Cardiac muscle cell (in vitro differentiated cells and primary cell): ENCODE measurements around the gene ARID5B. TPM values are rescaled to one million over a fixed set of nuclear protein-coding genes. Genes with fewer than 3 reads are reported as not detected.

Source experiments
- DNase-seq, 2 donors: peaks; one replicate each; pipeline versions ENCODE4 v3.0.0 to v3.0.0-alpha.2; 2010 to 2017; ENCODE audit warnings: low read depth in 1 of 2, low spot score in 1 of 2
- H3K27ac ChIP-seq: fragments of 200-600 bp; sonication (generic); 2 replicates; pipeline ENCODE4 v1.5.1; 2016
- H3K27me3 ChIP-seq: fragments of 200-600 bp; sonication (generic); 2 replicates; pipeline ENCODE4 v1.6.0; 2016; ENCODE audit warnings: control low read depth
- H3K36me3 ChIP-seq: fragments of 200-600 bp; sonication (generic); 2 replicates; pipeline ENCODE4 v1.5.1; 2016; ENCODE audit warnings: control low read depth
- H3K4me1 ChIP-seq: fragments of 200-600 bp; sonication (generic); 2 replicates; pipeline ENCODE4 v1.8.1; 2017; ENCODE audit warnings: low read depth, mild to moderate bottlenecking, mixed run types
- H3K4me3 ChIP-seq: fragments of 200-600 bp; sonication (generic); 2 replicates; pipeline ENCODE4 v1.5.1; 2016; ENCODE audit warnings: mild to moderate bottlenecking
- H3K9me3 ChIP-seq: fragments of 200-600 bp; sonication (generic); 2 replicates; pipeline ENCODE4 v1.5.1; 2017; ENCODE audit warnings: low read depth, mild to moderate bottlenecking, control low read depth
- CTCF ChIP-seq: IDR thresholded peaks from 2 replicates; pipeline ENCODE4 v1.5.1; 2012; ENCODE audit warnings: low read depth, mild to moderate bottlenecking, low read length
- polyA plus RNA-seq: library from polyadenylated mRNA; unstranded; fragments of >200 nt; fragmentation: Nextera tagmentation; extraction: Ambion mirVana; gene quantifications from 2 replicates; pipeline ENCODE4 v1.2.1, GENCODE V29; 2016
- total RNA-seq: library from RNA; depleted of rRNA; stranded (reverse); fragments of >200 nt; gene quantifications from 2 replicates; pipeline ENCODE4 v1.2.3, GENCODE V29; 2016

The ARID5B gene
- total and polyA plus RNA-seq, 2 experiments from 2014 or later = 4.9 to 7.8 TPM

- H3K27me3 ChIP-seq = no peaks in the 10 kb centered on the region
- H3K4me3 ChIP-seq = no peak overlapping the region
- no peaks in the 10 kb centered on the region for H3K36me3 ChIP-seq
- H3K9me3 ChIP-seq = no peaks in the 10 kb centered on the region
- no peak for TF ChIP-seq CTCF
- peaks cover 38% of the 10 kb centered on the region for H3K4me1 ChIP-seq
- DNase-seq = no peak
- H3K27ac ChIP-seq = no peak overlapping the region
These were observed 154.7 kb downstream of the ARID5B start for GRCh38 chr10:62056219-62056618.

DNA sequence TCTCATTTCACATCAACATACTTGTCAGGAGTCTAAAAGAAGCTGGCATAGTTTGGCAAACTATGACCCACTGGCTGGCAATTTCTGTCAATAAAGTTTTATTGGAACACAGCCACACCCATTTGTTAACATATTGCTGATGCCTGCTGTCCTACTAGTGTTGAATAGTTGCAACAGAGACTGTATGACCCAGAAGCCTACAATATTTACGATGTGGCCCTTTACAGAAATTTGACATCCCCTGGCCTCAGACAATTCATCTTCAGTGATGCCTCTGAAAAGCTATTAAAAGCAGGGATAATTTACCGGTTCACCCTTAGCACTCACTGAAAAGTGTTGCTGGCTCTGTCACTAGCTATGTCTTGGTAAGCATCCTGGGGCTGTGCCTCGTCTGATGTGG is 155.2 kb downstream of the ARID5B start:
- Histone ChIP-seq H3K27ac (no peak overlapping the region), H3K9me3 (no peaks in the 10 kb centered on the region), H3K27me3 (no peaks in the 10 kb centered on the region), H3K4me3 (no peak overlapping the region), H3K4me1 (peaks cover 33% of the 10 kb centered on the region), H3K36me3 (no peaks in the 10 kb centered on the region)
- TF ChIP-seq CTCF = no peak
- peak in 1 of 2 donors; percentile 38 for DNase-seq

GRCh38 chr10:62057359-62057758 is 155.9 kb downstream of the ARID5B start:
- no peaks in the 10 kb centered on the region for H3K9me3 ChIP-seq
- H3K4me1 ChIP-seq = peaks cover 32% of the 10 kb centered on the region
- no peak for TF ChIP-seq CTCF
- H3K27me3 ChIP-seq = no peaks in the 10 kb centered on the region
- DNase-seq = peak in 1 of 2 donors; percentile 91
- no peak overlapping the region for H3K27ac ChIP-seq
- no peaks in the 10 kb centered on the region for H3K36me3 ChIP-seq
- H3K4me3 ChIP-seq = no peak overlapping the region

DNA sequence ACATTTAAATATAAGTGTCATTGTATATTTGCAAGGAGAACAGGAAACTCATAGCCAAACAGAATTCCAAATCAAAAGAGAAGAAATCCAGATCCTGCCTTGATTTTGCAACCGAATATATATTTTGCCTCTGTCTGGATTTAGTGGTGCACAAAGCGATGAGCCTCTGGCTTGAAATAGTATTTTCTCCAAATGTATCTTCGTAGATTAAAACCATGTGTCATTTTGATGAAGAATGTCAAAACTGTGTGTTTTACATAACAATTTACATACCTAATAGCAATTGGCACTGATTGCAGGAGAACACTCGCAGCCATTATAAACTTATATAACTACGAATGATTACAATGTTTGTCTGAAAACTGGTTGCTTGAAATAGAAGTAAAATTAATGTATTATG is 156.4 kb downstream of the ARID5B start:
- Histone ChIP-seq H3K27ac (no peak overlapping the region), H3K4me1 (peaks cover 33% of the 10 kb centered on the region), H3K4me3 (no peak overlapping the region), H3K27me3 (no peaks in the 10 kb centered on the region), H3K9me3 (no peaks in the 10 kb centered on the region), H3K36me3 (no peaks in the 10 kb centered on the region)
- no peak for DNase-seq
- no peak for TF ChIP-seq CTCF

DNA sequence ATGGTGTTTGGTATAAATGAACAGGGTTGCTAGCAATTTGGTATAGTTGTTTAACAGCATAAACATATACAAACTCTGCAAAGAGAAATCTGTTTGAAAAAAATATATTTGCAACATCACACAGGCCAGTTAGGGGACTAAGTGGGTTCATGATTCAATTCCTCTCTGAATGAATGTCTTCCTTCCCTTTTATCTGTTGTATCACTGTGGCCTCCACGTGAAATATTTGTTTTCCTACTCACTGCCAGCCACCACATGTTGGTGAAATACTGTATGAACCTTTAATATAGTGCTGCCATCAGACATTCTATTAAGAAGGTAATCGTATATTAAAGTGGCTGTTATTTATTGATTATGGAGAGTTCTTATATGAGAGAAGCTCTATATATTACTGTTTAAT is 157.0 kb downstream of the ARID5B start:
- Histone ChIP-seq H3K9me3 (no peaks in the 10 kb centered on the region), H3K27me3 (no peaks in the 10 kb centered on the region), H3K4me3 (no peak overlapping the region), H3K27ac (no peak overlapping the region), H3K4me1 (peaks cover 33% of the 10 kb centered on the region), H3K36me3 (no peaks in the 10 kb centered on the region)
- TF ChIP-seq CTCF = no peak
- DNase-seq = no peak

GRCh38 chr10:62058896-62059216 is 157.4 kb downstream of the ARID5B start:
- Histone ChIP-seq H3K27ac (no peak overlapping the region), H3K4me3 (no peak overlapping the region), H3K4me1 (peaks cover 33% of the 10 kb centered on the region), H3K9me3 (no peaks in the 10 kb centered on the region), H3K36me3 (no peaks in the 10 kb centered on the region), H3K27me3 (no peaks in the 10 kb centered on the region)
- no peak for TF ChIP-seq CTCF
- no peak for DNase-seq
